T-cell (primary cell): ENCODE data around the gene A1BG. TPM values are rescaled to one million over a fixed set of nuclear protein-coding genes. Genes with fewer than 3 reads are reported as not detected.

Source experiments
- total RNA-seq, 35 experiments: library from RNA in 6 of 35; stranded (reverse) in 6 of 35; fragments of 120-200 nt in 1 of 35; gene quantifications; one replicate each; pipeline versions ENCODE4 v1.2.1 to v1.2.4 and lab custom pipeline; 2013 to 2026

The A1BG gene
- total RNA-seq, 5 donors from 2014 or later (not counting 1 experiment from before 2014, with no cell fraction given): 15.4 to 31.1 (median 19.3) TPM

Other genes starting within 250 kb of the A1BG start
- gene ZNF329, start 202.7 kb downstream of the A1BG start, total RNA-seq: 10 to 100 TPM; 11.5 to 14.9 (median 14.1) TPM
- gene ZNF274, start 170.4 kb downstream of the A1BG start, total RNA-seq: 10 to 100 TPM; 44.9 to 70.7 (median 63.4) TPM
- 10 to 100 TPM; 23.4 to 54.0 (median 47.1) TPM for gene ZNF544, start 124.6 kb downstream of the A1BG start, total RNA-seq
- 10 to 100 TPM in 2 of 5 donors, 1 to 10 TPM in 3; 8.6 to 11.0 (median 9.2) TPM for gene ZNF8, start 74.5 kb downstream of the A1BG start, total RNA-seq
- 100 to 1,000 TPM in 2 of 5 donors, 10 to 100 TPM in 3; 68.0 to 137 (median 81.9) TPM for gene ERVK3-1, start 48.1 kb downstream of the A1BG start, total RNA-seq
- 1 to 10 TPM; 1.9 to 6.9 (median 6.2) TPM for gene ZSCAN22, start 26.5 kb downstream of the A1BG start, total RNA-seq
- 1 to 10 TPM in 4 of 5 donors, under 1 TPM in 1; 0.98 to 3.4 (median 2.2) TPM for gene ZNF497, start 9.3 kb upstream of the A1BG start, total RNA-seq
- gene ZNF837, start 27.5 kb upstream of the A1BG start, total RNA-seq: 1 to 10 TPM; 1.7 to 6.0 (median 5.0) TPM
- 1,000 to 10,000 TPM; 1,332 to 1,813 (median 1,414) TPM for gene RPS5, start 33.8 kb upstream of the A1BG start, total RNA-seq
- gene RNF225, start 42.2 kb upstream of the A1BG start, total RNA-seq: 1 to 10 TPM in 1 of 5 donors, under 1 TPM in 3, not detected in 1; 0.44 to 1.9 (median 0.51) TPM
- 10 to 100 TPM in 2 of 5 donors, 1 to 10 TPM in 3; 4.3 to 13.3 (median 9.4) TPM for gene ZNF584, start 55.2 kb upstream of the A1BG start, total RNA-seq
- 1 to 10 TPM; 1.4 to 8.5 (median 4.9) TPM for gene ZNF132, start 86.7 kb upstream of the A1BG start, total RNA-seq
- gene ZNF324B, start 98.1 kb upstream of the A1BG start, total RNA-seq: 10 to 100 TPM in 4 of 5 donors, 1 to 10 TPM in 1; 9.5 to 17.2 (median 15.7) TPM
- gene ZNF324, start 113.6 kb upstream of the A1BG start, total RNA-seq: 10 to 100 TPM; 17.9 to 33.2 (median 28.2) TPM
- 10 to 100 TPM; 12.0 to 20.5 (median 18.9) TPM for gene ZNF446, start 122.9 kb upstream of the A1BG start, total RNA-seq
- 10 to 100 TPM in 4 of 5 donors, 1 to 10 TPM in 1; 8.4 to 18.3 (median 14.6) TPM for gene SLC27A5, start 158.5 kb upstream of the A1BG start, total RNA-seq
- gene ZBTB45, start 166.3 kb upstream of the A1BG start, total RNA-seq: 10 to 100 TPM in 4 of 5 donors, 1 to 10 TPM in 1; 8.3 to 27.8 (median 24.5) TPM
- 100 to 1,000 TPM; 374 to 574 (median 403) TPM for gene TRIM28, start 190.6 kb upstream of the A1BG start, total RNA-seq
- 10 to 100 TPM; 61.5 to 82.9 (median 79.3) TPM for gene CHMP2A, start 201.6 kb upstream of the A1BG start, total RNA-seq
- gene UBE2M, start 205.1 kb upstream of the A1BG start, total RNA-seq: 10 to 100 TPM; 35.6 to 53.5 (median 48.6) TPM
- gene MZF1, start 219.8 kb upstream of the A1BG start, total RNA-seq: 10 to 100 TPM; 37.0 to 59.3 (median 47.2) TPM